Testis (tissue), 3 donors: ENCODE results near the gene RNF213. TPM values are rescaled to one million over a fixed set of nuclear protein-coding genes. Genes with fewer than 3 reads are reported as not detected.

Experiments used
- DNase-seq: peaks from one replicate; pipeline ENCODE4 v3.0.0-alpha.2; 2019
- H3K27ac ChIP-seq, 2 donors: fragments of 200-600 bp; sonication (generic); one replicate each; pipeline ENCODE4 v1.5.1; 2019
- H3K27me3 ChIP-seq: fragments of 200-600 bp; sonication (generic); one replicate; pipeline ENCODE4 v1.5.1; 2019
- H3K36me3 ChIP-seq: fragments of 200-600 bp; sonication (generic); one replicate; pipeline ENCODE4 v1.5.1; 2017; ENCODE audit warnings: low read depth; ENCODE audit errors: missing control alignments
- H3K4me1 ChIP-seq: fragments of 200-600 bp; sonication (generic); one replicate; pipeline ENCODE4 v1.5.1; 2019
- H3K4me3 ChIP-seq, 2 donors: fragments of 200-600 bp; sonication (generic); one replicate each; pipeline ENCODE4 v1.5.1; 2017 to 2019
- H3K9me3 ChIP-seq: fragments of 200-600 bp; sonication (generic); one replicate; pipeline ENCODE4 v1.5.1; 2017
- POLR2A ChIP-seq: fragments of 450-650 bp; IDR thresholded peaks from one replicate; pipeline ENCODE4 v1.6.1; 2017; ENCODE audit warnings: antibody characterized with exemption, mild to moderate bottlenecking, moderate library complexity
- WGBS, 2 donors: methylation state at CpG; one replicate each; pipeline ENCODE4 v1.1.5; 2018; 5-methylcytosine and 5-hydroxymethylcytosine counted together
- intact Hi-C: fragments of 100-400 bp; cut with DNase I; formaldehyde crosslinking; loops from one replicate; pipeline ENCODE4 v1.15.1; 2023; ENCODE audit warnings: low total_unique reads
- polyA plus RNA-seq: library from polyadenylated mRNA; stranded (reverse); fragments of 350-450 nt; fragmentation: Illumina TruSeq; extraction: RNeasy Lipid Tissue Mini Kit (QIAGEN cat#74804); gene quantifications from one replicate; pipeline ENCODE4 v1.2.3, GENCODE V29; 2014; ENCODE audit warnings: low read depth, low replicate concordance; ENCODE audit not compliant: insufficient read depth
- total RNA-seq, 2 donors: library from RNA; depleted of rRNA; stranded (reverse); fragments of >200 nt; gene quantifications; one replicate each; pipeline ENCODE4 v1.2.3, GENCODE V29; 2016
- TF ChIP-seq, protein P1 (sequence below), 3 experiments: fragments of 450-650 bp in 2 of 3; fragments of 200-600 bp in 1 of 3; sonication (generic) in 1 of 3; IDR thresholded peaks; one replicate each; pipeline ENCODE4 v1.5.1; 2016 to 2019; ENCODE audit warnings: antibody characterized with exemption in 3 of 3, mild to moderate bottlenecking in 2 of 3, moderate library complexity in 1 of 3

Gene RNF213
- total and polyA plus RNA-seq, 3 donors from 2014 or later: 25.3 to 68.9 (median 66.9) TPM

- no peaks in the 10 kb centered on the region for H3K9me3 ChIP-seq
- H3K27me3 ChIP-seq: no peaks in the 10 kb centered on the region
- TF ChIP-seq, protein P1, sequence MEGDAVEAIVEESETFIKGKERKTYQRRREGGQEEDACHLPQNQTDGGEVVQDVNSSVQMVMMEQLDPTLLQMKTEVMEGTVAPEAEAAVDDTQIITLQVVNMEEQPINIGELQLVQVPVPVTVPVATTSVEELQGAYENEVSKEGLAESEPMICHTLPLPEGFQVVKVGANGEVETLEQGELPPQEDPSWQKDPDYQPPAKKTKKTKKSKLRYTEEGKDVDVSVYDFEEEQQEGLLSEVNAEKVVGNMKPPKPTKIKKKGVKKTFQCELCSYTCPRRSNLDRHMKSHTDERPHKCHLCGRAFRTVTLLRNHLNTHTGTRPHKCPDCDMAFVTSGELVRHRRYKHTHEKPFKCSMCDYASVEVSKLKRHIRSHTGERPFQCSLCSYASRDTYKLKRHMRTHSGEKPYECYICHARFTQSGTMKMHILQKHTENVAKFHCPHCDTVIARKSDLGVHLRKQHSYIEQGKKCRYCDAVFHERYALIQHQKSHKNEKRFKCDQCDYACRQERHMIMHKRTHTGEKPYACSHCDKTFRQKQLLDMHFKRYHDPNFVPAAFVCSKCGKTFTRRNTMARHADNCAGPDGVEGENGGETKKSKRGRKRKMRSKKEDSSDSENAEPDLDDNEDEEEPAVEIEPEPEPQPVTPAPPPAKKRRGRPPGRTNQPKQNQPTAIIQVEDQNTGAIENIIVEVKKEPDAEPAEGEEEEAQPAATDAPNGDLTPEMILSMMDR (IDR thresholded peaks at IDR 0.05): no peak
- no peak overlapping the region for H3K27ac ChIP-seq
- intact Hi-C loops: no loop called here
- H3K4me3 ChIP-seq: no peak overlapping the region
- 93 to 96% methylated on average over 15 to 29 of the region's 29 CpGs for whole genome bisulfite sequencing, 2 donors
- no peaks in the 10 kb centered on the region for H3K36me3 ChIP-seq
- no peaks in the 10 kb centered on the region for H3K4me1 ChIP-seq
- no peak for DNase-seq
Observed at GRCh38 chr17:80353718-80354275, 93.1 kb downstream of the RNF213 start.

GRCh38 chr17:80354336-80354735, 93.7 kb downstream of the RNF213 start:
- Histone ChIP-seq H3K4me1 (no peaks in the 10 kb centered on the region), H3K27me3 (no peaks in the 10 kb centered on the region), H3K9me3 (no peaks in the 10 kb centered on the region), H3K36me3 (no peaks in the 10 kb centered on the region), H3K27ac (no peak overlapping the region), H3K4me3 (no peak overlapping the region)
- 85 to 95% methylated on average over 9 of the region's 9 CpGs for WGBS, 2 donors
- intact Hi-C loops: no loop called here
- TF ChIP-seq, protein P1 (IDR thresholded peaks at IDR 0.05): no peak
- TF ChIP-seq POLR2A: no peak
- no peak for DNase-seq

GRCh38 chr17:80356231-80356856, 95.7 kb downstream of the RNF213 start:
- no peak for DNase-seq
- Histone ChIP-seq H3K9me3 (no peaks in the 10 kb centered on the region), H3K4me3 (no peak overlapping the region), H3K36me3 (no peaks in the 10 kb centered on the region), H3K27me3 (no peaks in the 10 kb centered on the region), H3K27ac (no peak overlapping the region), H3K4me1 (no peaks in the 10 kb centered on the region)
- WGBS, 2 donors: 93% methylated on average over 23 to 24 of the region's 24 CpGs
- TF ChIP-seq POLR2A: no peak
- TF ChIP-seq, protein P1 (IDR thresholded peaks at IDR 0.05): no peak
- intact Hi-C loops: no loop called here

DNA sequence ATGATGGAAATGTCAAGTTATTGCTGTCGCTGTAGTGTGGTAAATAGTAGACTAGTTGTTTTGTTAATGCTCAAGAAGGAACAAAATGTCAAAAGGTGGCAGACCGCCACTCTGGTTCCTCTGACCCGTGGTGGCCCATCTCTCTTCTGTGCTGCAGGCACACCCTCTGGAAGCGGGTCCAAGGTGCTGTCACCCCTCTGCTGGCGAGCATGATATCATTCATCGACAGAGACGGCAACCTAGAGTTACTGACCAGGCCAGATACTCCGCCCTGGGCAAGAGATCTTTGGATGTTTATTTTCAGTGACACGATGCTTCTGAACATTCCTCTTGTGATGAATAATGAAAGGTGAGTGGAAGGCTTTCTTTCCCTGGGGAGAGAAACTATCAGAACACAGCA, 97.5 kb downstream of the RNF213 start:
- no peak overlapping the region for H3K27ac ChIP-seq
- H3K4me1 ChIP-seq: peaks cover 3% of the 10 kb centered on the region
- no peak overlapping the region for H3K4me3 ChIP-seq
- DNase-seq: no peak
- H3K27me3 ChIP-seq: no peaks in the 10 kb centered on the region
- intact Hi-C loops: no loop called here
- TF ChIP-seq, protein P1 (IDR thresholded peaks at IDR 0.05): no peak
- TF ChIP-seq POLR2A: no peak
- 94 to 95% methylated on average over 9 of the region's 9 CpGs for WGBS, 2 donors
- no peaks in the 10 kb centered on the region for H3K36me3 ChIP-seq
- no peaks in the 10 kb centered on the region for H3K9me3 ChIP-seq

DNA sequence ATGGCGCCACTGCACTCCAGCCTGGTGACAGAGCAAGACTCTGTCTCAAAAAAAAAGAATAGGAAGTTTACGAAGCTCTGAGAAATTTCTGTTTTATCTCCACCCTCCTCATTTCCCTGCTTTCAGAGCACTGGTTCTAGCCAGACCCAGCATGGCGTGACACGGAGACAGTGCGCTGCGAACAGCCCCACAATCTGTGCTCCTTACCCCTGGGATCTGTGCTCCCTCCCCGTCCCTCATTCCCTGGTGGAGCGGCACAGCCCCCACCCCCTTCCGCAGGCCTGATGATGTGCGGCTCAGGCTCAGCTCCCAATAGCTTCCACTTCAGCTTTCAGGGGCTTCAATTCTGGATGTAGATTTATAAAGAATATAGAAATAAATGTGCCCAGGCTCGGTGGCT, 98.2 kb downstream of the RNF213 start:
- Histone ChIP-seq H3K4me1 (peaks cover 5% of the 10 kb centered on the region), H3K9me3 (no peaks in the 10 kb centered on the region), H3K27me3 (no peaks in the 10 kb centered on the region), H3K36me3 (no peaks in the 10 kb centered on the region), H3K27ac (no peak overlapping the region), H3K4me3 (no peak overlapping the region)
- WGBS, 2 donors: 89 to 95% methylated on average over 9 to 11 of the region's 11 CpGs
- DNase-seq: no peak
- intact Hi-C loops: no loop called here
- TF ChIP-seq, protein P1 (IDR thresholded peaks at IDR 0.05): no peak
- no peak for TF ChIP-seq POLR2A
